HepG2 (cell line): ENCODE measurements around the gene TSHZ2. TPM values are rescaled to one million over a fixed set of nuclear protein-coding genes. Genes with fewer than 3 reads are reported as not detected.

Source experiments
- CERS6 ChIP-seq: sonication (generic); formaldehyde crosslinking; IDR thresholded peaks from 2 replicates; pipeline ENCODE4 v1.5.0; 2020; ENCODE audit warnings: missing genetic modification reagents
- HNRNPL ChIP-seq: fragments of 200-400 bp; formaldehyde crosslinking; IDR thresholded peaks from 2 replicates; pipeline ENCODE4 v1.6.1; 2017; ENCODE audit warnings: mild to moderate bottlenecking, low read depth, low read length
- IKZF1 ChIP-seq: fragments of 450-650 bp; IDR thresholded peaks from 2 replicates; pipeline ENCODE4 v1.7.1; 2016
- MED8 ChIP-seq: sonication (generic); formaldehyde crosslinking; IDR thresholded peaks from 2 replicates; pipeline ENCODE4 v1.8.1; 2023; ENCODE audit warnings: mild to moderate bottlenecking, missing genetic modification reagents; ENCODE audit not compliant: insufficient replicate concordance
- NKX3-1 ChIP-seq: sonication (generic); formaldehyde crosslinking; IDR thresholded peaks from 2 replicates; pipeline ENCODE4 v1.5.0; 2020; ENCODE audit warnings: missing genetic modification reagents
- PAWR ChIP-seq: sonication (generic); formaldehyde crosslinking; IDR thresholded peaks from 2 replicates; pipeline ENCODE4 v1.4.0; 2020; ENCODE audit warnings: missing genetic modification reagents, mild to moderate bottlenecking, borderline replicate concordance
- PHF8 ChIP-seq: sonication (generic); formaldehyde crosslinking; IDR thresholded peaks from 2 replicates; pipeline ENCODE4 v1.5.0; 2020; ENCODE audit warnings: missing genetic modification reagents
- PLRG1 ChIP-seq: fragments of 450-650 bp; conservative IDR thresholded peaks from 2 replicates; pipeline ENCODE4 v1.6.1; 2016
- POLR2G ChIP-seq: fragments of 200-400 bp; formaldehyde crosslinking; IDR thresholded peaks from 2 replicates; pipeline ENCODE4 v1.6.1; 2018; ENCODE audit warnings: mild to moderate bottlenecking, low read depth, low read length, moderate library complexity
- RFXAP ChIP-seq: sonication (generic); formaldehyde crosslinking; IDR thresholded peaks from 2 replicates; pipeline ENCODE4 v1.4.0; 2020; ENCODE audit warnings: missing genetic modification reagents, borderline replicate concordance
- SUZ12 ChIP-seq: fragments of 150-350 bp; IDR thresholded peaks from 2 replicates; pipeline ENCODE4 v1.6.1; 2014; ENCODE audit warnings: low read depth, low read length
- U2AF1 ChIP-seq: fragments of 200-400 bp; formaldehyde crosslinking; optimal IDR thresholded peaks from 2 replicates; pipeline ENCODE3; 2017; ENCODE audit warnings: mild to moderate bottlenecking, low read depth, low read length
- ZFY ChIP-seq: sonication (generic); formaldehyde crosslinking; IDR thresholded peaks from 2 replicates; pipeline ENCODE4 v1.4.0; 2020; ENCODE audit warnings: missing genetic modification reagents
- ZNF160 ChIP-seq: sonication (generic); formaldehyde crosslinking; IDR thresholded peaks from 2 replicates; pipeline ENCODE4 v1.8.0; 2022; ENCODE audit warnings: mild to moderate bottlenecking, inconsistent platforms, missing genetic modification reagents
- ZNF343 ChIP-seq: sonication (generic); formaldehyde crosslinking; IDR thresholded peaks from 2 replicates; pipeline ENCODE4 v1.4.0; 2020; ENCODE audit warnings: mild to moderate bottlenecking, missing genetic modification reagents
- ZNF354B ChIP-seq: sonication (generic); formaldehyde crosslinking; IDR thresholded peaks from 2 replicates; pipeline ENCODE4 v1.8.0; 2022; ENCODE audit warnings: mild to moderate bottlenecking, missing genetic modification reagents
- ZNF501 ChIP-seq: sonication (generic); formaldehyde crosslinking; IDR thresholded peaks from 2 replicates; pipeline ENCODE4 v1.5.1; 2020; ENCODE audit warnings: mild to moderate bottlenecking, moderate library complexity, missing genetic modification reagents
- polyA plus RNA-seq, 8 experiments: library from polyadenylated mRNA; depleted of rRNA in 3 of 8; stranded (reverse) in 7 of 8; unstranded in 1 of 8; fragments of >200 nt; fragmentation: Illumina TruSeq in 4 of 8; extraction: Trizol in 4 of 8; gene quantifications; 2 replicates each; pipeline versions ENCODE4 v1.2.1 to v1.2.3, GENCODE V29; 2011 to 2016; ENCODE audit warnings: low read depth in 4 of 8, missing spikeins in 1 of 8, mixed read lengths in 1 of 8; ENCODE audit not compliant: insufficient read depth in 1 of 8
- total RNA-seq, 5 experiments: library from RNA; depleted of rRNA; stranded (reverse); fragments of >200 nt; fragmentation: Illumina TruSeq; extraction: Trizol; gene quantifications; 2 replicates each; pipeline ENCODE4 v1.2.3, GENCODE V29; 2016; ENCODE audit warnings: low read depth in 1 of 5
- TF ChIP-seq, protein P1 (sequence below), 2 experiments: fragments of 450-650 bp in 1 of 2; sonication (generic) in 1 of 2; formaldehyde crosslinking in 1 of 2; IDR thresholded peaks; 2 replicates each; pipeline versions ENCODE4 v1.6.1 to v1.8.0; 2016 to 2022; ENCODE audit warnings: antibody characterized with exemption in 1 of 2, mild to moderate bottlenecking in 1 of 2, missing genetic modification reagents in 1 of 2
- TF ChIP-seq, protein P2 (sequence below): sonication (generic); formaldehyde crosslinking; IDR thresholded peaks from 2 replicates; pipeline ENCODE4 v1.5.1; 2020; ENCODE audit warnings: mild to moderate bottlenecking, moderate library complexity, missing genetic modification reagents

Gene TSHZ2
- total and polyA plus RNA-seq, 2 of the 13 experiments (the other 11 are each of a cell fraction or from before 2014, with no cell fraction given): 0.01 TPM; not detected in 1

DNA sequence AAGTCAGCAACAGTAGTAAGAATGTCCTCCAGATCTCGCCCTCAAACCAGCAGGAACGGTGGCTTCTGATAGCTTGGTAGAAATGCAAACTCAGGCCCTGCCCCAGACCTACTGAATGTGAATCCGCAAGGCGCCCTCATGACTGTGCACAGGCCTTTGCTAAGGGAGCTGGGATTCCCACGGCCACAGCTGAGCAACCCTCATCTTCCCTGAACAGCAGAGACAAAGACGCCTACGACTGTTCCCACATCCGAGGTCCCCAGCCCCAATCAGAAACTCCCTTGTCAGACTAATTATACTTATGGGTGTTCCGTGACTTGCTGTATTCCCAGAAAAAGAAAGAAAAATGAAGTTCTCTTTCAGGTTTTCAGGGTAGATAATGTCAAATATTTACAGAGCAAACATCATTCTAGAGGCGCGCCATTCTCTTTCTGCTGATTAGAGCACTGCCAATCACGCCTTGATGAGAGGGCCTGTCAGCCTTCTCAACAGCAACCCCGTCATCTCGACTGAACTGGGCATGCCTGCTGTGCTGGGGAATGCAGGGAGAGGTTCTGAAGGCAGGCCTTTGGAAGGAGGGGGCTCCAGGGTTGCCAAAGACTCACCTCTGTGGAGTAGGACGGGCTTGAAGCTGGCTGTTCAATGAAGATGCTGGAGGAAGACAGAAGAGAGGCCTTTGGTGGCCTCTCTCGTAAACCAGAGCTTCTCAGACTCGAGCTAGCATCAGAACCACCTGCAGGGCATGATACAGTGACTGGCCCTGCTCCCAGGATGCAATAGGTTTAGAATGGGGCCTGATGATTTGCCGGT, 541.5 kb downstream of the TSHZ2 start (continued):
- TF ChIP-seq NKX3-1 (CRISPR knock-in tag) (no peak; the same call in 1 of the 2 replicates), HNRNPL (no peak), PHF8 (no peak), IKZF1 (no peak), POLR2G (no peak), ZFY (CRISPR knock-in tag) (no peak; the same call in 1 of the 2 replicates), ZNF343 (no peak), ZNF354B (CRISPR knock-in tag) (0 out of 2 replicates have a peak, but pooled peaks have one; percentile 27), RFXAP (CRISPR knock-in tag) (no peak), MED8 (no peak), ZNF501 (CRISPR knock-in tag) (peak; percentile 70; the same call in 1 of the 2 replicates), CERS6 (CRISPR knock-in tag) (no peak; the same call in 1 of the 2 replicates), PAWR (CRISPR knock-in tag) (no peak), SUZ12 (no peak), PLRG1 (no peak), ZNF160 (no peak), U2AF1 (no peak)
- TF ChIP-seq, protein P1, sequence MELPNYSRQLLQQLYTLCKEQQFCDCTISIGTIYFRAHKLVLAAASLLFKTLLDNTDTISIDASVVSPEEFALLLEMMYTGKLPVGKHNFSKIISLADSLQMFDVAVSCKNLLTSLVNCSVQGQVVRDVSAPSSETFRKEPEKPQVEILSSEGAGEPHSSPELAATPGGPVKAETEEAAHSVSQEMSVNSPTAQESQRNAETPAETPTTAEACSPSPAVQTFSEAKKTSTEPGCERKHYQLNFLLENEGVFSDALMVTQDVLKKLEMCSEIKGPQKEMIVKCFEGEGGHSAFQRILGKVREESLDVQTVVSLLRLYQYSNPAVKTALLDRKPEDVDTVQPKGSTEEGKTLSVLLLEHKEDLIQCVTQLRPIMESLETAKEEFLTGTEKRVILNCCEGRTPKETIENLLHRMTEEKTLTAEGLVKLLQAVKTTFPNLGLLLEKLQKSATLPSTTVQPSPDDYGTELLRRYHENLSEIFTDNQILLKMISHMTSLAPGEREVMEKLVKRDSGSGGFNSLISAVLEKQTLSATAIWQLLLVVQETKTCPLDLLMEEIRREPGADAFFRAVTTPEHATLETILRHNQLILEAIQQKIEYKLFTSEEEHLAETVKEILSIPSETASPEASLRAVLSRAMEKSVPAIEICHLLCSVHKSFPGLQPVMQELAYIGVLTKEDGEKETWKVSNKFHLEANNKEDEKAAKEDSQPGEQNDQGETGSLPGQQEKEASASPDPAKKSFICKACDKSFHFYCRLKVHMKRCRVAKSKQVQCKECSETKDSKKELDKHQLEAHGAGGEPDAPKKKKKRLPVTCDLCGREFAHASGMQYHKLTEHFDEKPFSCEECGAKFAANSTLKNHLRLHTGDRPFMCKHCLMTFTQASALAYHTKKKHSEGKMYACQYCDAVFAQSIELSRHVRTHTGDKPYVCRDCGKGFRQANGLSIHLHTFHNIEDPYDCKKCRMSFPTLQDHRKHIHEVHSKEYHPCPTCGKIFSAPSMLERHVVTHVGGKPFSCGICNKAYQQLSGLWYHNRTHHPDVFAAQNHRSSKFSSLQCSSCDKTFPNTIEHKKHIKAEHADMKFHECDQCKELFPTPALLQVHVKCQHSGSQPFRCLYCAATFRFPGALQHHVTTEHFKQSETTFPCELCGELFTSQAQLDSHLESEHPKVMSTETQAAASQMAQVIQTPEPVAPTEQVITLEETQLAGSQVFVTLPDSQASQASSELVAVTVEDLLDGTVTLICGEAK (IDR thresholded peaks at IDR 0.05): no peak
- TF ChIP-seq, protein P1 (CRISPR knock-in tag; IDR thresholded peaks at IDR 0.05): no peak
- TF ChIP-seq, protein P2, sequence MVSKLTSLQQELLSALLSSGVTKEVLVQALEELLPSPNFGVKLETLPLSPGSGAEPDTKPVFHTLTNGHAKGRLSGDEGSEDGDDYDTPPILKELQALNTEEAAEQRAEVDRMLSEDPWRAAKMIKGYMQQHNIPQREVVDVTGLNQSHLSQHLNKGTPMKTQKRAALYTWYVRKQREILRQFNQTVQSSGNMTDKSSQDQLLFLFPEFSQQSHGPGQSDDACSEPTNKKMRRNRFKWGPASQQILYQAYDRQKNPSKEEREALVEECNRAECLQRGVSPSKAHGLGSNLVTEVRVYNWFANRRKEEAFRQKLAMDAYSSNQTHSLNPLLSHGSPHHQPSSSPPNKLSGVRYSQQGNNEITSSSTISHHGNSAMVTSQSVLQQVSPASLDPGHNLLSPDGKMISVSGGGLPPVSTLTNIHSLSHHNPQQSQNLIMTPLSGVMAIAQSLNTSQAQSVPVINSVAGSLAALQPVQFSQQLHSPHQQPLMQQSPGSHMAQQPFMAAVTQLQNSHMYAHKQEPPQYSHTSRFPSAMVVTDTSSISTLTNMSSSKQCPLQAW (CRISPR knock-in tag): 0 out of 2 replicates have a peak, but pooled peaks have one; percentile 44
